HFFc6 (cell line): ENCODE data around the gene HOXA5. TPM values are rescaled to one million over a fixed set of nuclear protein-coding genes. Genes with fewer than 3 reads are reported as not detected.
A peak's percentile ranks its signal among the peaks of the same experiment; 100 is the strongest.

Experiments
- DNase-seq: peaks from one replicate; pipeline ENCODE4 v3.0.0-alpha.2; 2018
- H3K27ac Mint-ChIP-seq: 2 replicates; pipeline ENCODE4 v1.8.0; 2020; ENCODE audit warnings: mild to moderate bottlenecking, mixed read lengths
- H3K27me3 Mint-ChIP-seq: 2 replicates; pipeline ENCODE4 v1.8.0; 2021; ENCODE audit warnings: mild to moderate bottlenecking, moderate library complexity, mixed read lengths; ENCODE audit not compliant: insufficient read depth
- H3K36me3 Mint-ChIP-seq: 2 replicates; pipeline ENCODE4 v1.8.0; 2021; ENCODE audit warnings: low read depth, mixed read lengths
- H3K4me1 Mint-ChIP-seq: 2 replicates; pipeline ENCODE4 v1.8.0; 2020; ENCODE audit warnings: low read depth, mixed read lengths
- H3K4me3 Mint-ChIP-seq: 2 replicates; pipeline ENCODE4 v1.8.0; 2020; ENCODE audit warnings: mild to moderate bottlenecking, moderate library complexity, mixed read lengths
- H3K9me3 Mint-ChIP-seq: 2 replicates; pipeline ENCODE4 v1.8.0; 2020; ENCODE audit warnings: mild to moderate bottlenecking, mixed read lengths
- CTCF ChIP-seq: fragments of 200-600 bp; sonication (generic); IDR thresholded peaks from 2 replicates; pipeline ENCODE4 v1.5.0; 2021; ENCODE audit warnings: antibody characterized with exemption, mild to moderate bottlenecking
- total RNA-seq, 6 experiments: library from RNA; stranded (reverse); fragmentation: NEBNext Ultra II Directional; extraction: Animal tissue kit (Norgen Biotek cat#: 25700); gene quantifications; 2 replicates in 1 of 6; 3 replicates in 5 of 6; pipeline ENCODE4 v1.2.3, GENCODE V29; 2021

Gene HOXA5
- total RNA-seq, 6 experiments from 2014 or later: 2.0 to 3.8 (median 2.8) TPM

DNA sequence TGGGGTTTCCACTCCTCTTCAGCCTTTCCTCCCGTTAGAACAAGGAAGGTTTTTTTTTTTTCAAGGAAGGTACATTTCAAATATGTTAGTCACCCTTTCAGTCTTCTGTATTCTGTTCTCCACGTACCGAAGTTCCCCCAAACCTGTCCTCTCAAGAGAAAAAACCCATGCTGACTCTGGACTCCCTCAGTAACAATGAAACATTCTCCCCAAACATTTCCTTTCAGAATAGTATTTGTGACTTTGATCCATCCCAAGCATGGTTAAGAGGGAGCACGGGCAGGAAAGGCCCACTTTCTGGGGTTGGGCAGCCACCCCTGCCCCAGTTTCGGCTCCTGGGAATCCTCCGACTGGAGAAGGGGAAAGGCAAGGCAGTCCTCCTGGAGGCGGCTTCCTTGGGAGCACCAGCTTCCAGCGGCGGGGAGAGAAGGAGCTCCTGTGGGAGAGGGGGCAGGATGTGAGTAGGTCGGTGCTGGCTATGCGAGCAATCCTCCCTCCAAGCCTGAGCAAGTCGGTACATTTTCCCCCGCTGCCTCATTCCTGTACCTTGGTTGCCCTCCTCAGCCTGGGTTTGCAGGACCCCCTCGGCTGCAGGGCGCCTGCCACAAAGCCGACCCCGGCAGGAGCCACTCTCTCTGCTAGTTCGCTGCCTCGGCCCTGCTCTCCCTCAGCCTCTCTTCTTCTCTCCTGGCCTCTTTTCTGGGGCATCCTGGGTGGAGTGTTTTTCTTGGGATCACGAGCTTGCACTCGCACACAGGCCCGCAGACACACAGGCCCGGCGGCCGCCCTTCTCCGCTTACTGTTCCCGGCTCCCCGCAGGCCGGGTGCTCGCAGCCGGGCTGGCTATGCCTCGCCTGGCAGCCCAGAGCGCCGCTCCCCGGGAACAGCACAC is 45.5 kb downstream of the HOXA5 start:
- Mint-ChIP-seq H3K4me3 (peak overlapping the region; percentile 87), H3K4me1 (peaks cover 39% of the 10 kb centered on the region)
- no peak for DNase-seq

DNA sequence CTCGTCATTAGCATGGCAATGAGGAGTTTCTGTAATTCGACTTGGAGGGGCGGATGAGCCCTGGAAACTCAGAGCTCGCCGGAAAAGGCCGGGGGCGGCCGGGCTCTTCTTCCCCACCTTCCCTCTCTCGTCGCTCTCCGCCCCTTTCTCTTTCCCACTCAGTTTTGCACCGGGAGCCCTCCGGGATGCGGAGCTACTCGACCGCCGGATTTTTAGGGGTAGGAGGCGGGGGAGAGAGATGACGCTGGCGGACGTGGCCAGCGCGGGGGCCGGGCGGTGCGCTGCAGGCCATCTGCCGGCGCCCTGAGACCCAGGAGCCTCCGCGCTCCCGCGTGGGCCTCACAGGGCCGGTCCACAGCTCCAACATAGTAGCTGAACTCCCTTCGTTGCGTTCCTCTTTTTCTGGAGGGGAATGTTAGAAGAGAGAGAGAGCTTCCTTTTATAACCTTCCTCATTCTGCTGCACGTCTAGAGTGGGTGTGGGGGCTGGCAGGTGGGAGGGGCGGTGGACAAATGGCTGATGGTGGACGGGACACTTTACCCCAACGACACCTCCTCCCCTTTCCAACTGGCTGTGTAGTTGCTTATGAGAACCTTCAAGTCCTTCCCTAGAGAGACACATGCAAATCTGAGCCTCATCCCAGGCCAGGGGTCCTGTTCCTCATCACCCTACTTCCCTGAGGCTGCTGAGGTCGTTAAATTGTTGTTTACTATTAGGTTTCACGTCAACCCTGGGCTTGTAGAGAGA is 46.5 kb downstream of the HOXA5 start:
- H3K27me3 Mint-ChIP-seq: peaks cover 19% of the 10 kb centered on the region
- H3K9me3 Mint-ChIP-seq: no peaks in the 10 kb centered on the region
- H3K4me1 Mint-ChIP-seq: peaks cover 34% of the 10 kb centered on the region
- peak overlapping the region; percentile 55 for H3K27ac Mint-ChIP-seq
- peak overlapping the region; percentile 87 for H3K4me3 Mint-ChIP-seq
- TF ChIP-seq CTCF: no peak
- H3K36me3 Mint-ChIP-seq: peaks cover 37% of the 10 kb centered on the region
- DNase-seq: peak; percentile 14

More for the DNA sequence above, 45.5 kb downstream of the HOXA5 start:
- Mint-ChIP-seq H3K36me3 (peaks cover 37% of the 10 kb centered on the region), H3K27ac (peak overlapping the region; percentile 55), H3K27me3 (peaks cover 26% of the 10 kb centered on the region), H3K9me3 (no peaks in the 10 kb centered on the region)
- TF ChIP-seq CTCF: no peak

DNA sequence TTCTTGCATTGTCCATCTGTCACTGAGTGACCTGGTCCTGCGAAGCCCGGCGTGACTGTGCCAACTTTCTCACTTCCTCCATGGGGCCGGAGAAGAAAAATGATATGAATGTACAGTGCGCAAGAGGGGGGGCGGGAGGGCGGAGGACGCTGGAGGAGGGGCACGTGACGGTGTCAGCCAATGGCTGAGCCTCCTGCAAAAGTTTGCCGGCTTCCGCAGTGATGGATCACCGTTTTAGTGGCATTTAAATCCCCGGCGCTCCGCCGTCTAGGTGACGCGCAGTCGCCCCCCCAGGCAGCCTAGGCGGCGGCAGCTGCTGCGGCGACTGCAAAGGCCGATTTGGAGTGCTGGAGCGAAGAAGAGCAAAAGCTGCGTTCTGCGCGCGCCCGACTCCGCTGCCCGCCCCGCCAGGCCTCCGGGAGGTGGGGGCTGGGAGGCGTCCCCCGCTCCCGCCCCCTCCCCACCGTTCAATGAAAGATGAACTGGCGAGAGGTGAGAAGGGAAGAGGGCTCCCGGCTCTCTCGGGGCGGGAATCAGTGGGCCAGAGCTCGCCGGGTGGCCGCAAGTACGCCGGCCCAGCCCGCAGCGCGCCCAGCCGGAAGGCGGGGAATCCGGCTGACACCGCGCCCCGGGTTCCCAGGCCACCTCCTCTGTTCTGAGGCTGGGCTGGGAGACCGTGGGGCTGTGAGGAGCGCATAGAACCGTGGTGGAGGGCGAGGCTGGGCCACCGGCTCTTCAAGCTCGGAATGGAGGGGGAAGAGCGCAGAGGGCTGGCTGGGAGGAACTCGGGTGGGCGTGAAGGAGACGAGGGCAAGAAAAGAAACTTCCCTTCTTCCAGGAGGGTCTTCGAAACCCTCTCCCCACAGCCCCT is 47.3 kb downstream of the HOXA5 start, which contains the start of gene HOXA1:
HOXA1 (minus strand) TSS at position 104 of the 871 bp plus-strand sequence; CDS start at position 16, 88 bp downstream.
- peak; percentile 90 for DNase-seq
- H3K4me3 Mint-ChIP-seq: peak within 1 kb of the TSS; percentile 87
- H3K36me3 Mint-ChIP-seq: peaks cover 30% of the 10 kb centered on the region
- H3K27me3 Mint-ChIP-seq: peaks cover 11% of the 10 kb centered on the region
- TF ChIP-seq CTCF: peak; percentile 26; the same call in 1 of the 2 replicates
- peak within 1 kb of the TSS; percentile 71 for H3K27ac Mint-ChIP-seq
- peaks cover 34% of the 10 kb centered on the region for H3K4me1 Mint-ChIP-seq
- H3K9me3 Mint-ChIP-seq: no peaks in the 10 kb centered on the region

DNA sequence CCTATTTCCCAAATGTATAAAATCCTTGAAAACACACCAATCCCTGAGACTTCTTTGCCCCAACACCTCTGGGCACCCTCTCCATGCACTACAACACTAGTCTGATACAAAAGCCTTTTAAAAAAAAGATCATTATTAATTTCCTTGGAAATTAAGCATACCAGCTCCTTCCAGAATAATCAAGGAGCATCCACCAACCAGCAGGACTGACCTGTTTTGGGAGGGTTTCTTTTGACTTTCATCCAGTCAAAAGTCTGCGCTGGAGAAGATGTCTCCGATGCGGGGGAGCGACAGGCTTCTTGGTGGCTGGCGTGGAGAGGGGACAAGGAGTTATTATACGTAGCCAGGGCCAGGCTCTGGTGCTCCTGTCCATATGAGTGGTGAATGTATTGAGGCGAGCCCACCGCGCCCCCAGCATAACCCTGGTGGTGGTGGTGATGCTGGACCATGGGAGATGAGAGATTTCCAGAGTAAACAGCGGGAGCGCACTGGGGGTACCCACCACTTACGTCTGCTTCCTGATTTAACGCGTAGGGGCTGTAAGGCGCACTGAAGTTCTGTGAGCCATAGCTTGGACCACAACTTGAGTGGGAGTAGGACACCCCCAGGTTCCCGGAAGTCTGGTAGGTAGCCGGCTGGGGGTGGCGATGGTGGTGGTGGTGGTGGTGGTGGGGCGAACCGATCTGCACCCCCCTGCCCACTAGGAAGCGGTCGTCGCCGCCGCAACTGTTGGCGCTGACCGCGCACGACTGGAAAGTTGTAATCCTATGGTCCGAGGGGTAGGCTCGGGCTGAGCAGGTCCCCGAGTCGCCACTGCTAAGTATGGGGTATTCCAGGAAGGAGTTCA is 48.2 kb downstream of the HOXA5 start:
- peak overlapping the region; percentile 87 for H3K4me3 Mint-ChIP-seq

More for the DNA sequence above, 48.2 kb downstream of the HOXA5 start:
- Mint-ChIP-seq H3K27ac (peak overlapping the region; percentile 71; the same call in 1 of the 2 replicates), H3K4me1 (peaks cover 34% of the 10 kb centered on the region), H3K9me3 (no peaks in the 10 kb centered on the region), H3K36me3 (peaks cover 21% of the 10 kb centered on the region), H3K27me3 (peaks cover 17% of the 10 kb centered on the region)
- no peak for DNase-seq
- no peak for TF ChIP-seq CTCF
